IMR-90 (cell line): ENCODE results near the gene MPP2.

ENCODE experiments used
- BHLHE40 ChIP-seq: fragments of 150-350 bp; IDR thresholded peaks from 2 replicates; pipeline ENCODE4 v1.6.1; 2016; ENCODE audit warnings: mild to moderate bottlenecking, low read depth, low read length
- CEBPB ChIP-seq: IDR thresholded peaks from 2 replicates; pipeline ENCODE4 v1.6.1; 2012; ENCODE audit warnings: low read depth, low read length, improper control_type of control experiment
- CHD1 ChIP-seq: IDR thresholded peaks from 2 replicates; pipeline ENCODE4 v1.6.1; 2012; ENCODE audit warnings: low read depth, low read length, improper control_type of control experiment
- FOS ChIP-seq: fragments of 150-350 bp; IDR thresholded peaks from 2 replicates; pipeline ENCODE4 v1.6.1; 2016; ENCODE audit warnings: low read depth, low read length
- POLR2A ChIP-seq: IDR thresholded peaks from 2 replicates; pipeline ENCODE4 v1.6.1; 2012; ENCODE audit warnings: mild to moderate bottlenecking, low read depth, low read length
- RAD21 ChIP-seq: IDR thresholded peaks from 2 replicates; pipeline ENCODE4 v1.6.1; 2012; ENCODE audit warnings: low read length, improper control_type of control experiment
- RCOR1 ChIP-seq: IDR thresholded peaks from 2 replicates; pipeline ENCODE4 v1.6.1; 2012; ENCODE audit warnings: mild to moderate bottlenecking, low read length, improper control_type of control experiment; ENCODE audit not compliant: insufficient replicate concordance
- RFX5 ChIP-seq: IDR thresholded peaks from 2 replicates; pipeline ENCODE4 v1.8.0; 2012; ENCODE audit warnings: low read depth, mild to moderate bottlenecking, low read length, moderate library complexity
- TF ChIP-seq, protein P1 (sequence below): conservative IDR thresholded peaks from 2 replicates; pipeline ENCODE4 v1.5.1; 2012; ENCODE audit warnings: mild to moderate bottlenecking, low read depth, low read length, improper control_type of control experiment

DNA sequence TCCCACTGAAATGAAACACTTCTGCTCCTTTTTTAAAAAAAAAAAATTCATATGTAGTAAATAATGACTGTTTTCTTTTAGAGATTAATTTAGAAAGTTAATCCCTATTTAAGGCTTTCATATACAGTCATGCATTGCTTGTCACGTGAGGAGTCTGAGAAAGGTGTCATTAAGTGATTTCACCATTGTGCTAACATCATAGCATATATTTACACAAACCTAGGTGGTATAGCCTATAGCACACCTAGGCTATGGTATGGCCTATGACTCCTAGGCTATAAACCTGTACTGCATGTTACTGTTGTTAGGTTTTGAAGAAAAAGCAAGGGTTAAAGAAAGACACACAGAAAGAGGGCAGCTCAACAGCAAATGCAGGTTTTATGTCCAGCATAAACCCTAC, 21.3 kb upstream of the MPP2 start:
- TF ChIP-seq, protein P1, sequence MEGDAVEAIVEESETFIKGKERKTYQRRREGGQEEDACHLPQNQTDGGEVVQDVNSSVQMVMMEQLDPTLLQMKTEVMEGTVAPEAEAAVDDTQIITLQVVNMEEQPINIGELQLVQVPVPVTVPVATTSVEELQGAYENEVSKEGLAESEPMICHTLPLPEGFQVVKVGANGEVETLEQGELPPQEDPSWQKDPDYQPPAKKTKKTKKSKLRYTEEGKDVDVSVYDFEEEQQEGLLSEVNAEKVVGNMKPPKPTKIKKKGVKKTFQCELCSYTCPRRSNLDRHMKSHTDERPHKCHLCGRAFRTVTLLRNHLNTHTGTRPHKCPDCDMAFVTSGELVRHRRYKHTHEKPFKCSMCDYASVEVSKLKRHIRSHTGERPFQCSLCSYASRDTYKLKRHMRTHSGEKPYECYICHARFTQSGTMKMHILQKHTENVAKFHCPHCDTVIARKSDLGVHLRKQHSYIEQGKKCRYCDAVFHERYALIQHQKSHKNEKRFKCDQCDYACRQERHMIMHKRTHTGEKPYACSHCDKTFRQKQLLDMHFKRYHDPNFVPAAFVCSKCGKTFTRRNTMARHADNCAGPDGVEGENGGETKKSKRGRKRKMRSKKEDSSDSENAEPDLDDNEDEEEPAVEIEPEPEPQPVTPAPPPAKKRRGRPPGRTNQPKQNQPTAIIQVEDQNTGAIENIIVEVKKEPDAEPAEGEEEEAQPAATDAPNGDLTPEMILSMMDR: no peak
- TF ChIP-seq FOS (no peak), POLR2A (no peak), CHD1 (no peak), RAD21 (no peak), RFX5 (no peak), CEBPB (no peak), RCOR1 (no peak), BHLHE40 (no peak)
